Measurements from ENCODE around the gene KAT6B. TPM values are rescaled to one million over a fixed set of nuclear protein-coding genes. Genes with fewer than 3 reads are reported as not detected.

KAT6B gene
- total RNA-seq, 8 experiments from 2014 or later, result 13.2 to 52.3 (median 20.8) TPM

GRCh38 chr10:75000748-75001321, 174.4 kb downstream of the KAT6B start:
- Histone ChIP-seq H3K4me3 (no peak overlapping the region), H3K27ac (no peak overlapping the region), H3K4me1 (replicated peaks in 1 of 2) (peaks cover 0 to 10% of the 10 kb centered on the region in 2 donors)
- in situ Hi-C loops (cut with MboI; ENCODE audit: low pct_unique_long_range_greater_than_20kb in 2 of 9, low sequenced_read_pairs in 9 of 9, unreplicated experiment in 9 of 9), result loop anchor here in 1 of 9 experiments (25.0 kb wide), 1 partner anchor 739 kb away; no protein-coding TSS in a partner anchor
- 67 to 100% (median 93%) methylated on average over 1 to 9 of the region's 10 CpGs; no CpG with 5 or more reads in 1 of the 10 experiments for WGBS, 10 experiments
- no peak for ATAC-seq (replicated peaks in 6 of 8)

DNA sequence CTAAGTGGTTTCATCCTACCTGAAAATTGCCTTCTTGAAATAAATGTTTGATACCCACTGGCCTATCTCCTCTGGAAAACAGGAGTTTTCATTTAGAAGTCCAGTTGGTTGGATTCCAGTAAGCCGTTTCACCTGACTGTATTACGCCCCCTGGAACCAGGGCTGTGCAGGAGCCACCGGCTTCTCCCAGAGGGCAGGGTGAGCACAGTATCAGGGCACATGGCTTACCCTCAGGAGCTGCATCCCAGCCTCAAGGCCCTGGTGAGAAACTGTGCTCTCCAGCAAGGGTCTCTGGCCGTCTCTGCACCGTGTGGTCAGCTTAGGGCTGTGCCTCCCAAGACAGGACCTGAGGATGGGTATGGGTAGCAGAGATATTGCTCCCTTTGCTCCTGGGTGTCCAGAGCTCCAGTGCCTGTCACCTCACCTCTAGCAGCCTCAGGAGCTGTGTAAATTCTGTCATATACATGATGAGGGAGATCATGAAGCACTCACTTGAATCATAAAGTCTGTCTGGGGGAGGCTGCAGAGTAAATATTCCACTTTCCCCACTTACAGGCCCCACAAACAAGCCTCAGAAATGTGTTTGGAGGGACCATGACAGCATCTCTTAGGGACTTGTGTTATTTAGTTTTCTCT, 175.4 kb downstream of the KAT6B start:
- ATAC-seq (replicated peaks in 6 of 8), result no peak
- peaks cover 0 to 10% of the 10 kb centered on the region in 2 donors for H3K4me1 ChIP-seq (replicated peaks in 1 of 2)
- no peak overlapping the region for H3K27ac ChIP-seq
- in situ Hi-C loops (cut with MboI; ENCODE audit: low pct_unique_long_range_greater_than_20kb in 2 of 9, low sequenced_read_pairs in 9 of 9, unreplicated experiment in 9 of 9), result loop anchor here in 1 of 9 experiments (25.0 kb wide), 1 partner anchor 740 kb away; no protein-coding TSS in a partner anchor
- 73 to 90% (median 81%) methylated on average over 2 to 5 of the region's 5 CpGs; no CpG with 5 or more reads in 5 of the 10 experiments for WGBS, 10 experiments
- H3K4me3 ChIP-seq, result no peak overlapping the region

- no peak for ATAC-seq (replicated peaks in 6 of 8)
- WGBS, 10 experiments, result 78 to 100% (median 100%) methylated on average over 1 to 3 of the region's 3 CpGs; no CpG with 5 or more reads in 4 of the 10 experiments
- Histone ChIP-seq H3K27ac (no peak overlapping the region), H3K4me3 (no peak overlapping the region), H3K4me1 (replicated peaks in 1 of 2) (peaks cover 0 to 10% of the 10 kb centered on the region in 2 donors)
- in situ Hi-C loops (cut with MboI; ENCODE audit: low pct_unique_long_range_greater_than_20kb in 2 of 9, low sequenced_read_pairs in 9 of 9, unreplicated experiment in 9 of 9), result loop anchor here in 1 of 9 experiments (25.0 kb wide), 1 partner anchor 740 kb away; no protein-coding TSS in a partner anchor
These were observed 175.9 kb downstream of the KAT6B start for GRCh38 chr10:75002351-75002725.

GRCh38 chr10:75002967-75003594, 176.7 kb downstream of the KAT6B start:
- Histone ChIP-seq H3K4me1 (replicated peaks in 1 of 2) (peaks cover 0 to 10% of the 10 kb centered on the region in 2 donors), H3K4me3 (no peak overlapping the region), H3K27ac (no peak overlapping the region)
- 69 to 97% (median 83%) methylated on average over 1 to 3 of the region's 3 CpGs for WGBS, 10 experiments
- in situ Hi-C loops (cut with MboI; ENCODE audit: low pct_unique_long_range_greater_than_20kb in 2 of 9, low sequenced_read_pairs in 9 of 9, unreplicated experiment in 9 of 9), result loop anchor here in 1 of 9 experiments (25.0 kb wide), 1 partner anchor 741 kb away; no protein-coding TSS in a partner anchor
- ATAC-seq (replicated peaks in 6 of 8), result peak in 3 of 8 experiments; percentile 66 to 76 (median 69)

DNA sequence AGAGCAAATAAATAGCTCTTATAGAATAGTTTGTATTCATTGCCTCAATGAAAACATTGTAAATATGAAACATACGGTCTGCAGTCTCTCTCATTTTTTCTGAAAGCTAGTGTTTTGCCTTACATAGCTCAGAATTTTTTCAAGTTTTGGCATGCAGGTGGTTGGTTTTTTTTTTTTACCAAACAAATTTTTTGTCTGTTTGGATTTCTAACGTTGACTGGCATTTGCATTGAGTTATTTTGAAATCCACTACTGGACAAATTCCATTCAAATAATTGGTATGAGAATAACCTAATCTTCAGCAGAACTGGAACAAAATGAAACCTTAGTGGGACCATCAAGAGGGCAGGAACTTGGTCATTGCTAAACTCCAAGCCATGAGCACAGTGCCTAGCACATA, 177.5 kb downstream of the KAT6B start:
- no peak for ATAC-seq (replicated peaks in 6 of 8)
- in situ Hi-C loops (cut with MboI; ENCODE audit: low pct_unique_long_range_greater_than_20kb in 2 of 9, low sequenced_read_pairs in 9 of 9, unreplicated experiment in 9 of 9), result loop anchor here in 1 of 9 experiments (25.0 kb wide), 1 partner anchor 742 kb away; no protein-coding TSS in a partner anchor
- Histone ChIP-seq H3K4me1 (replicated peaks in 1 of 2) (peaks cover 0 to 10% of the 10 kb centered on the region in 2 donors), H3K27ac (no peak overlapping the region), H3K4me3 (no peak overlapping the region)
- 50 to 100% (median 100%) methylated on average over 1 to 2 of the region's 2 CpGs; no CpG with 5 or more reads in 1 of the 10 experiments for WGBS, 10 experiments

DNA sequence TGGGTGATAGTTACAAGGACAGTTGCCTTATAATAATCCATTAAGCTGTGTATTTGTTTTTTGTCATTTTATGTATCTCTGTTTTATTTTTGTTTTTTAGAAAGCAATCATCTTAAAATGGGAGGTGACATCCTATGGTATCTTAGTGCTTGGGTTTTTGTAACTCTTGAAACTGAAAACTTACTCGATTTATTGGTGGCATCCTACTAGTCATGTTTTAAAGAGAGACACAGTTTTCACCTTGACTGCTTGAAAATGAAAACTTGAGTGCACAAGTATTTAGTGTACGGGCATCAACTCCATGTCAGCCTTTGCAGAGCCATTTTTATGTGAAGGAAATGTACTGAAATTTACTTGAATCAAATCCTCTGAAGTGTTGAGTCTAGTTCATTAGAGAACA, 181.2 kb downstream of the KAT6B start:
- no peak overlapping the region for H3K27ac ChIP-seq
- peaks cover 0 to 10% of the 10 kb centered on the region in 2 donors for H3K4me1 ChIP-seq (replicated peaks in 1 of 2)
- H3K4me3 ChIP-seq, result no peak overlapping the region
- no peak for ATAC-seq (replicated peaks in 6 of 8)
- in situ Hi-C loops (cut with MboI; ENCODE audit: low pct_unique_long_range_greater_than_20kb in 2 of 9, low sequenced_read_pairs in 9 of 9, unreplicated experiment in 9 of 9), result loop anchor here in 1 of 9 experiments (25.0 kb wide), 1 partner anchor 745 kb away; no protein-coding TSS in a partner anchor
- 79 to 100% (median 90%) methylated on average over 1 to 2 of the region's 2 CpGs for WGBS, 10 experiments

DNA sequence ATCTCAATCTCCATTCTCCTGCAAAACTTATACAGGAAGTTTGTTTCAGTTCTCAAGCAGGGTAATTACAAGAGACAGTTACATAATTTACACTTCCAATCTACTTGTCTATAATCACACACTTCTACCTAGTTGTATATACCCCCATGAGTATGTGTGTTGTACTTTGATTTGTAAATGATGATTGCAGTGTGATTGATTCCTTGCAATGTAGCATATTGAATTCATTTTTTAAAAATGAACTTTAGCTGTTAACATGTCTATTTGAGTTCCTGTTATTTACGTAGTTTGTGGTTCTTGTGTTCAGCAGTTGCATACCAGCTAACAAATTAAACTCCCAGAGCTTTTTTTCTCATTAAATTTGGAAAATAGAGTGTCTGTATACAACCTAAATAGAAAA, 182.6 kb downstream of the KAT6B start:
- in situ Hi-C loops (cut with MboI; ENCODE audit: low pct_unique_long_range_greater_than_20kb in 2 of 9, low sequenced_read_pairs in 9 of 9, unreplicated experiment in 9 of 9), result loop anchor here in 1 of 9 experiments (25.0 kb wide), 1 partner anchor 747 kb away; no protein-coding TSS in a partner anchor
- H3K4me1 ChIP-seq (replicated peaks in 1 of 2), result no peaks in the 10 kb centered on the region
- 60 to 100% (median 100%) methylated on average over 1 of the region's 1 CpG; no CpG with 5 or more reads in 1 of the 10 experiments for WGBS, 10 experiments
- H3K4me3 ChIP-seq, result no peak overlapping the region
- no peak overlapping the region for H3K27ac ChIP-seq
- no peak for ATAC-seq (replicated peaks in 6 of 8)

GRCh38 chr10:75009426-75009825, 183.0 kb downstream of the KAT6B start:
- WGBS, 10 experiments, result 87 to 100% (median 94%) methylated on average over 1 to 5 of the region's 5 CpGs; no CpG with 5 or more reads in 3 of the 10 experiments
- Histone ChIP-seq H3K27ac (no peak overlapping the region), H3K4me3 (no peak overlapping the region), H3K4me1 (replicated peaks in 1 of 2) (no peaks in the 10 kb centered on the region)
- in situ Hi-C loops (cut with MboI; ENCODE audit: low pct_unique_long_range_greater_than_20kb in 2 of 9, low sequenced_read_pairs in 9 of 9, unreplicated experiment in 9 of 9), result loop anchor here in 1 of 9 experiments (25.0 kb wide), 1 partner anchor 747 kb away; no protein-coding TSS in a partner anchor
- no peak for ATAC-seq (replicated peaks in 6 of 8)

DNA sequence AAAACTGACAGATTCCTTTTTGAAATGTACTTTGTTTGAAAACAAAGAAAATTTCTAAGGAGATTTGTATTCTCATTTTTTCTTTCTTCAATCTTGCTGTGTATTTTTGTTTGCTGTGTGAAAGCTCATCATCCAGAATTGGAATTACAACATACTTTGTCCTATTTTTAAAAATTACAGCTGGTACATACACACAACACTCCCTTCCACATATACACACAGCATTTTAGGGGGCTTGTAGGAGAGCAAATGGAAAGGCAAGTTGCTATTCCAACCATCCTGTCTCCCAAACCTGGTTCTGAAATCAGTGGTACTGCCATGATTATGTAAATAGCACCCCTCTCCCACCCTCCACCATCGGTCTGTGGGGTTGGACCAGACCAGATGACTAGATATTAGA, 184.0 kb downstream of the KAT6B start:
- H3K4me3 ChIP-seq, result no peak overlapping the region
- ATAC-seq (replicated peaks in 6 of 8), result no peak
- no peak overlapping the region for H3K27ac ChIP-seq
- in situ Hi-C loops (cut with MboI; ENCODE audit: low pct_unique_long_range_greater_than_20kb in 2 of 9, low sequenced_read_pairs in 9 of 9, unreplicated experiment in 9 of 9), result loop anchor here in 1 of 9 experiments (25.0 kb wide), 1 partner anchor 748 kb away; no protein-coding TSS in a partner anchor
- no peaks in the 10 kb centered on the region for H3K4me1 ChIP-seq (replicated peaks in 1 of 2)
- WGBS, 10 experiments, result 67 to 100% (median 86%) methylated on average over 1 of the region's 1 CpG; no CpG with 5 or more reads in 5 of the 10 experiments

- 73 to 100% (median 95%) methylated on average over 1 of the region's 1 CpG; no CpG with 5 or more reads in 6 of the 10 experiments for WGBS, 10 experiments
- Histone ChIP-seq H3K27ac (no peak overlapping the region), H3K4me3 (no peak overlapping the region), H3K4me1 (replicated peaks in 1 of 2) (no peaks in the 10 kb centered on the region)
- no peak for ATAC-seq (replicated peaks in 6 of 8)
- in situ Hi-C loops (cut with MboI; ENCODE audit: low pct_unique_long_range_greater_than_20kb in 2 of 9, low sequenced_read_pairs in 9 of 9, unreplicated experiment in 9 of 9), result loop anchor here in 1 of 9 experiments (25.0 kb wide), 1 partner anchor 749 kb away; no protein-coding TSS in a partner anchor
These were observed 184.8 kb downstream of the KAT6B start for GRCh38 chr10:75011221-75011620.

DNA sequence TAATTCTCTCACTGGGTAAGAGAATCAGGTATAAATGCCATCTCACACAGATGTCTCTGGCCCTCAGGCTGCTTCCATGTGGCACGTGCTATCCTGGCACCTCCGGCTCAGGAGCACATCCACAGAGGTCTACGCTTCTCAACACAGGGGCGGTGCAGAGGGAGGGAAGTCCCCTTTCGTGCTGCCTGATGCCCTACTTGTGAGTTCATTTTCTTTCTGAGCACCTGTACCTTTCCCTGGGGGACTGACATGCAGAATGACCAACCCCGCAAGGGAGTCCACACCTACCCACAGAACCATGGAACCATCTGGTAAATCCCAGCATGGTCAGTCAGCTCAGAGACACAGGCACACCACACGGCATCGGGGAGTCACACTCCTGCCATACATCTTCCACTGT, 186.1 kb downstream of the KAT6B start:
- WGBS, 10 experiments, result 93 to 100% (median 100%) methylated on average over 1 to 5 of the region's 8 CpGs; no CpG with 5 or more reads in 5 of the 10 experiments
- ATAC-seq (replicated peaks in 6 of 8), result no peak
- H3K4me3 ChIP-seq, result no peak overlapping the region
- no peak overlapping the region for H3K27ac ChIP-seq
- in situ Hi-C loops (cut with MboI; ENCODE audit: low pct_unique_long_range_greater_than_20kb in 2 of 9, low sequenced_read_pairs in 9 of 9, unreplicated experiment in 9 of 9), result loop anchor here in 1 of 9 experiments (25.0 kb wide), 1 partner anchor 750 kb away; no protein-coding TSS in a partner anchor
- H3K4me1 ChIP-seq (replicated peaks in 1 of 2), result no peaks in the 10 kb centered on the region

GRCh38 chr10:75013007-75013406, 186.6 kb downstream of the KAT6B start:
- H3K4me3 ChIP-seq, result no peak overlapping the region
- H3K27ac ChIP-seq, result no peak overlapping the region
- ATAC-seq (replicated peaks in 6 of 8), result no peak
- H3K4me1 ChIP-seq (replicated peaks in 1 of 2), result peaks cover 0 to 1% of the 10 kb centered on the region in 2 donors
- in situ Hi-C loops (cut with MboI; ENCODE audit: low pct_unique_long_range_greater_than_20kb in 2 of 9, low sequenced_read_pairs in 9 of 9, unreplicated experiment in 9 of 9), result loop anchor here in 1 of 9 experiments (25.0 kb wide), 1 partner anchor 751 kb away; no protein-coding TSS in a partner anchor
